Stimulated activated CD8-positive, alpha-beta memory T cell treated with anti-CD3 and anti-CD28 coated beads, Interleukin-4, amount 100 ng/mL, for 48 hours (primary cell): Measurements from ENCODE around the gene FAM156B.
A peak's percentile ranks its signal among the peaks of the same experiment; 100 is the strongest.
"Not testable (repeated sequence)": the region's sequence is repeated elsewhere in the genome, so short reads cannot be mapped to it uniquely, and the experiment has no call there.

Experiments used
- DNase-seq: peaks from one replicate; pipeline ENCODE4 v3.0.0-alpha.2; 2020

Gene FAM156B

GRCh38 chrX:52930214-52930613 is 33.1 kb downstream of the FAM156B start:
- not testable (repeated sequence) for DNase-seq

DNA sequence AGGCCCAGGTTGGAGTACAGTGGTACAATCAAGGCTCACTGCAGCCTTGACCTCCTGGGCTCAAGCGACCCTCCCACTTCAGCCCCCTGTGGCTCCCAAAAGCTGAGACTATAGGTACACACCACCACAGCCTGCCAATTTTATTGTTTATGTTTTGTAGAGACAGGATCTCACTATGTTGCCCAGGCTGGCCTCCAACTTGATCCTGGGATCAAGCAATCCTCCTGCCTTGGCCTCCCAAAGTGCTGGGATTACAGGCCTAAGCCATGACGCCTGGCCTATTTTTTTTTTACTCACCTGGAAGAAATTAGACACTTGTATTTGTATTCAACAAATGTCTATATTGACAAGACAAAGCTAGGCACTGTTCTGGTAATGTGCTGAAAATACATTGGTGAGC is 36.1 kb downstream of the FAM156B start:
- no peak for DNase-seq

GRCh38 chrX:52933976-52934703 is 37.0 kb downstream of the FAM156B start:
- no peak for DNase-seq

- DNase-seq, result peak; percentile 91
Observed at GRCh38 chrX:52934704-52935469, 37.8 kb downstream of the FAM156B start.

DNA sequence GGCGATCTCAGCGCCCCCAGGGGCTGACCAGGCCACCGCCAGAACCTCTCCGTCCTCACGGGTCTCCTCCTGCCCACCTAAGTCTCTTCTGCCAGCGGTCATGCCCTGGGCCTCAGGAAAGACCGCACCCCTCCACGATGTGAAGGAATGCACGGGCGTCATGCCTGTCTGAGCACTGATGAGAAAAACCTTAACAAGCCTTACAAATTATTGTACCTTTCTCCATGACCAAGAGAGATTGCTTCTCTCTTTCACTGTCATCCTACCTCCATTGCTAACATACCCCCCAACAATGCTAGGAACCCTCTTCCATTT is 38.3 kb downstream of the FAM156B start:
- DNase-seq, result not testable (repeated sequence)

- not testable (repeated sequence) for DNase-seq
Observed at GRCh38 chrX:52940704-52941103, 43.6 kb downstream of the FAM156B start.

DNA sequence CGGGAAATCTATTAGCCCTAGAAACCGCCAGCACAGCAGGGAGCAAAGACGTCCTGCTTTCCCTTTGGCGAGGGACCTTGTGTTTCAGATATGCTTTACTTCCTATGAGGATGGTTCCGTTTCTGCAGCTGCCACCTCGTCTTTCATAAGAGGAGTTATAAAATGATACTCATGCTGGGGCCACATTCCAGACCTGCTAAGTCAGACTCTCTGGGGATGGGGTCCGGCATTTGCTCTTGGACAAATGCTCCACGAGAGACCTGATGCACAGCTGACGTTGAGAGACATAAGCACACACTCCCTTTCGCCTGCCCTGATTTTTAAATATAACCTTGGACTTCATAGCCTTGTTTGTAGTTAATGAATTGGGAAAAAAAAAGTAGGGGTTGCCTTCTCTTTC is 44.6 kb downstream of the FAM156B start:
- DNase-seq, result not testable (repeated sequence)

DNA sequence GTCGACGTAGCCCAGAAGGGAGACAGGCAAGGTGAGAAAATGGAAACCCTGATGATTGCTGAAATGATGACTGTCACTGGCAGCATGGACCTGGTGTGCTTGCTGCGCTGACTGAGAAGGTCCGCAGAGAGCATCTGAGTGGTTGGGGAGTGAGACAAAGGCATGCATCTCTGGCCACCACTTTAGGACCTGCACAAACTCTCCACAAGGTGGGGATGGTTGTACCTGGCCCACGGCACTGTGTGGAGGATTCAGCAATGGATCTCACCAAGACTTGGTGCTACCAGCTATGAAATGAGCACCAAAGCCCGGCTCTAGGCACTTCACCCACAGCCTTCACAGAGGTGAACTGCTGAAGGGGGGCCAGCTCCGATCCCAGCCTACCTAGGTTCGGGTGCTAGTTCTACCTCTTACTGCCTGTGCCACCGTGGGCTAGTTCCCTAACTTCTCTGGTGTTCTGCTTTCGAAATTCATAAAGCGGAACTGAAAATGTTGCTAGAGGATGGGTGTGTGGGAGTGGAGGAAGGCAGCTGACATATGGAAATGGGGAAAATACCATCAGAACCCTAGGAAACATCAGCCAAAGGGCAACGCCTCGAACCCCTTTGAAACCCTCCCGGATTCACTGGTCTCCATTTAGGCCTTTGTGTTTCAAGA is 48.8 kb downstream of the FAM156B start:
- DNase-seq, result not testable (repeated sequence)

DNA sequence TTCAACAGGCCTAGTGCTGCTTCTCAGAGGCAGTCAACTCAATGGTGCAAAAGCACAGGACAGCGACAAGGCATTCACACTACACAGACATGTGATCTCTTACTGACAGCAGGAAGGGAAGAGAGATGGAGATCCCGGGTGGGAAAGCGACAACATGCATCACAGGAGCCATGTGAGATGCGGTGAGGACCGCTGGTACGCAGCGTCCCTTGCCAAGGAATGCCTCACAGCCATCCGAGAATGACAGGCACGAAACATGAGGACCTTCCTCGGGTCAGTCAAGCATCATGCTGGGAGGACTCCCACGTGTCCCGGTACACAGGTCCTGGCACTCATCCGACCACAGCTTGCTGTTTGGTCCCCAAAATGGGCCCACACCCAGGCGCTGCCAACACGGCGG is 50.4 kb downstream of the FAM156B start:
- DNase-seq, result not testable (repeated sequence)

GRCh38 chrX:52948265-52948664 is 51.1 kb downstream of the FAM156B start:
- not testable (repeated sequence) for DNase-seq

DNA sequence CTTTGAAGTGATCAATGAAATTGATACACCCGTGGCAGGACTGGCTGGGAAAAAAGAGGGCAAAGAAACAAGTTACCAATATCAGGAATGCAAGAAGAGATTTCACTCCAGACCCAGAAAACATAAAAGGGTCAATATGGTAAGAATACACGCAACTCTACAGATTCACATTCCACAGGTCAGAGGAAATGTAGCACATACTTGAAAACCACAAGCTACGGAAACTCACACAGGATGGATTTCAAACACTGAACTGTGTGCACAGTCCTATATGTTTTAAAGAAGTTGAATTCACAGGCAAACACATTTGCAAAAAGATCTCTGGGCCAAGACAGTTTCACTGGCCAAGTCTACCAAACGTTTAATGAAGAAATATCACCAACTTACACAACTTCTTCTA is 52.2 kb downstream of the FAM156B start:
- DNase-seq, result not testable (repeated sequence)

DNA sequence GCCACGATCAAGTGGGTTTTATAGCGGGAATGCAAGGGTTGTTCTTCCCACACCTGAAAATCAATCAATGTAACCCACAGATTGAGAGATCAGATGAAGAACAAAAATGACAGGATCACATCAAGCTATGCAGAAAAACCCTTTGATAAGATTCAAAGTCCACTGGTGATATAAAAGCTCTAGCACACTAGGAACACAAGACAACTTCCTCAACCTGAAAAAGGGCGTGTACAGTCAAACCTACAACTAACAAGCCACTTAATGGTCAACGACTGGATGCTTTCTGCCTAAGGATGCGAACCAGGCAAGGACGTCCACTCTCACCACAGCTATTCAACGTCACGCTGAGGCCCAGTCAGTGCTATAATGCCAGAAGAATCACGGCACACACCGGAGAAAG is 52.8 kb downstream of the FAM156B start:
- DNase-seq, result not testable (repeated sequence)
